Hepatic stellate cell (primary cell): ENCODE measurements around the gene FMNL2.

Experiments
- DNase-seq: peaks from one replicate; pipeline ENCODE4 v3.0.0; 2011; ENCODE audit warnings: low spot score

The FMNL2 gene

DNA sequence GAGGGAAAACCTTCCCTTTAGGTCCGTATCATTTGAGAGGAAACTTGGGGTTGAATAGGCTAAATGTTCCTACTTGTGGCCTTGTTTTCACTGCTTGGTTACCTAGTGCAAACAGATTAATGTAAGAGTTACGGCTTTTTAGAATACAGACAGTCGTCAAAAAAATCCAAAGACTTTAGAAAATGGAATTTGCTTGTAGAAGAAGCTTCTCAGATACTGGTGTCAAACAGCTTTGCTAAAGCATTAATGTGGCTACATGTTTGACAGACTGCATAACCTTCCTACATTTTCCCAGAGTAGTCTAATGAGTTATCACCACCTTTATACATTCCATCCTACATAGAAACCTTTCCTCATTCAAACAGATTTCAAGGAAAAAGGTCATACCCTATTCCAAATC, 114.6 kb downstream of the FMNL2 start:
- DNase-seq = no peak

DNA sequence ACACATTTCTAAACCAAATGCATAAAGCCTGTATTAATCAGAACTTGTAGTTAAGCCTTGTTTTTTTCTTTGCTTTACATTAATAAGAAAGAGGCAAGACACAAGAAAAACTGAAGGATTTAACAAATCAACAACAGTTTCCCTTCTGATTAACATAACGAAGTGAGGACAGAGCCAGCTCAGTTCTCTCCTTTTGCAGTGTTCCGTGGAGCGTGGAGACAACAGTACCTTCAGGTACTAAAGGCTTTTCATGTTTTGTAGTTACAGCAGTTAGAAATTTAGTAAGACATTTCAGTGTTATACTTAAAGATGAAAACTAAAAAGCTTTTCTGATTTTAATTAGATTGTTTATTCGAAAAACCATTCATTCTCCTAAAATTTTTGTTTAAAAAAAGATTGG, 115.2 kb downstream of the FMNL2 start:
- no peak for DNase-seq

DNA sequence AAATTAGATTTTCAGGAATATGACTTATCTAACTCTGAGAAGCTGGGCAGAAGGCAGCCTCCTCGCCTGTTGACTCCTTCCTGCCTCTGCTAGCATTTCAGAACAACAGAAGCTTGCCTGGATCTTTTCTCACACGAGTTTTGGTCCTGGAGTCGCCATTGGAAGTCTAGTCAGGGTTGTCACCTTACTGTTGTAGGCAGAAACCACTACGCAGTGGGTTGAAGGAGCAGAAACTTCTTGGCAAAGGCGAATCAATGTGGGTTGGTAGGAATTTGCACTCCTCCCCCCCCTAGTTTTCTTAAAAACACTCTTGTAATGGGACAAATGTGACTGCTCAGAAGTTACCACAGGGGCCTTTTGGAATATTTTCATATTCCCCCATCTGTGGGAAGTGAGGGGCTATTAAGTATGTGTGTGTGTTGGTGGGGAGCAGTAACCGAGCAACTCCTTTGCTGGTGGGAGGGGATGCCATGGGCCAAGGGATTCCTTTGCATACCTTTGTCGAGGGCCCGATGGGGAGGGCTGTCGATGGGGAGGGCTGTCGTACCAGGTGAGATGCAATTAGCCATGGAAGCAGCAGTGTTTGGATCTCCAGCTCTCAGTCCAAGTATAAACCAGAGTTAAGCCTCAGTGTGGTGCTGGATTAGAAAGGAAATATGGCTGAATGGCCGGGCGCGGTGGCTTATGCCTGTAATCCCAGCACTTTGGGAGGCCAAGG, 117.4 kb downstream of the FMNL2 start:
- DNase-seq = no peak

DNA sequence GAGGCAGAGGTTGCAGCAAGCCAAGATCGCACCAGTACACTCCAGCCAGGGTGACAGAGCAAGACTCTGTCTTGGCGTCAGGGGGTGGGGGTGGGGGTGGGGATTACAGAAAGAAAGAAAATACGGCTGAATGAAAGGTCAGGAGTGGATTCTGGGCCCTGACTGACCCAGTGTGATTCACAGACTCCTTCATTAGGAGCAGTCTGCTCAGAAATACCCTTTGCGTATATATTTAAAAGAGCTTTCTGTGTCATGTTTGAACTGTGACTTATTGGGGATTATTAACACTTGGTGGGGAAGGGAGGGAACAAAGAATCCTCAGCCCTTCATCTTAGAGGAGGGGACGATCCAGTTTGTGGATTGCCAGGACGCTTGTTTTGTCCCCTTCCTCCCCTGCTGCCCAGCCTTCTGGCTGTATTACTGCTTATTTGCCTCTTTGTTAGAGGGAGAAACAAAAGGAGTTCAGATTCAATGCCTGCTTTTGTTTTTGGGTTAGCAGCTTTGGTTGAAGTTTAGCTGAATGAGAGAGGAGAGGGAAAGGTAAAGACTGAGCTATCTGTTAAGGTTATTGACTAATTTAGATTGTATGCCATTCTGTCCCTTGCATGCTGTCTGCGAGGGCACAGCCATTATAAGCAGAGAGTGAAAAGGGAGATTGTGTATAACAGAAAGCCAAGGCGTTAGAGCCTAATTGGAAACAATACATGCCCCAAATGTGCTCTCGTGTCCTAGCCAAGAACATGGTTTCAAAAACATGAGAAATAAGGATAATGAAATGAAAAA, 118.3 kb downstream of the FMNL2 start:
- no peak for DNase-seq

DNA sequence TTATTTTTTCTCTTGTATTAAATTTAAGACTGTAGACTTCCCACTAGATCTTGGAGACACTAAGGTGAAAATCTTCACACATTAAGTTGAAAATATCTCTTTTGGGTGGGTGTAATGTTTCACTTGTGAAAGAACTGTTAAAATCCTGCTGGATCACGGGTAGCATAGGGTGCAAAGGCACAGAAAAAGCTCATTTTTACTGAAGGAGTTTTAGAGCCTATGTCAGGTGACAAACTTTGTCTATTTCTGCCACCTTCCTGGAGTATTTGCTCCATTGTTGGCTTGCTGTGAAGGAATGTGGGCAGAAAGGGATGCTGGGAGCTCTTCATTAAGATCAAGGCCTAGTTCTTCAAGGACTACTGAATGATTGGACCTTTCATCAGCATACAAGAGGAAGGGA, 119.4 kb downstream of the FMNL2 start:
- DNase-seq = no peak

DNA sequence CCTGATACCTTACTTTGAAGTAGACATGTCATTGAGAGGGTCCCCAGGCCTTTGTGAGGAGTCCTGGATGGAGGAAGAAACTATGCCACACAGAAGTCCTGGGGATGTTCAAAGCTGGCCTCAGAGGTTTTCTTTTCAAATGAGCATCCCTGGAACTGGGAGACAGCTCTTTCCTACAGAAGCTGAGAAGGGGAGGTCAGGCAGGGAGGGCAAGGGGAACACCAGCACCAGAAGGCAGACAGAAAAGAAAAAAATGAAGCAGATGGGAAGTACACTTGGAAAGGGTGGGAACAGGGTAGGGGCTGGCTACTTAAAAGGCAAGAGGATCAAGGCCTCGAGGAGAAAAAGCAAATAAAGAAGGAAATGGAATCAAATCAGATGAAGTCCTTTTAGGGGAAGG, 120.0 kb downstream of the FMNL2 start:
- no peak for DNase-seq

DNA sequence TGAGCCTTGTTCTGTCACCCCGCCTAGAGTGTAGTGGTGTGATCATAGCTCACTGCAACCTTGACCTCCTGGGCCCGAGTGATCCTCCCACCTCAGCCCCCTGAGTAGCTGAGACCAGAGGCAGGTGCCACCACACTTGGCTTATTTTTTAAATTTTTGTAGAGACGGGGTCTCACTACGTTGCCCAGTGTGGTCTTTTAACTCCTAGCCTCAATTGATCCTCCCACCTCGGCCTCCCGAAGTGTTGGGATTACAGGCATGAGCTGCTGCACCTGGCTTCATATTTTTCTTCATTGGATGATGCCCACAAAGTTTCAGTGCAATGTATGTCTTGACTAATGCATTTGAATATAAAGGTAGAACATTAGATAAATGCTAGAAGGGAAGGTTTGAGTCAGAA, 120.8 kb downstream of the FMNL2 start:
- DNase-seq = no peak

DNA sequence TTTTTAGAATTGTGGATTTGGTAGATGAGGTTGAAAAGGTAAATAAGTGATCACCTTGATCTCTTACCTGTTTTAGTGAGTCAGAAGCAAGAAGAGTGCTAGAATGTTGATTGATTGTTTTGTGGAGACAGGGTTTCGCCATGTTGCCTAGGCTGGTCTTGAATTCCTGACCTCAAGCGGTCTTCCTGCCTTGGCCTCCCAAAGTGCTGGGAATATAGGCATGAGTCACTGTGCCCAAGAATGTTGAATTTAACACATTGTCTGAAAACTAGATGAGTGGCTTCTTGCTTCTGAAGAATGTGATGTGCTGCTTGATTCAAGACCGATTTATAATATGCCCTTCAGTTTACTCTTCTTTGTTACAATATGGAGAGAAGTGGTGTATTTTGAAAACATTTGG, 121.3 kb downstream of the FMNL2 start:
- DNase-seq = no peak

DNA sequence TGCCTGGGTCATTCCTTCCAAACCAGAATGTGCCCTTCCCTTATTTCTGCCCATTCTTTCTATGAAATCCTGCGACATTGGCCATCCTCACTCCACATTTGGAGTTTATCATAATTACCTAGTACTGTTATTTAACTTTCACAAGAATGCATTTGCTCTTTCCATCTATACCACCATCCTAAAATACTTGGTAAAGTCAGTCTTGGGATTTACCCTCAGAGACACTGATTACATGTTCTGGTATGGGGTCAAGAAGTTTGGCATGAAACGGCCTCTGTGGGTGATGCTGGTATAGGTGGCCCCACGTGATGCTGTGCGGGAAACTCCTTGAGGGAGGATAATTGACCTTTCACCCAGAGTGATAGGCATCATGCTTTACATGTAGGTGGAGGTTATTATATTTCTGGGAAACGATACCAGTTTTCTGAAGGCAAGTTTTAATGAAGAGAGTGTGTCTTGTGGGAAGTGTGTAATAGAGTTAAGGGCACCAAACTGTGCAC, 123.5 kb downstream of the FMNL2 start:
- no peak for DNase-seq

DNA sequence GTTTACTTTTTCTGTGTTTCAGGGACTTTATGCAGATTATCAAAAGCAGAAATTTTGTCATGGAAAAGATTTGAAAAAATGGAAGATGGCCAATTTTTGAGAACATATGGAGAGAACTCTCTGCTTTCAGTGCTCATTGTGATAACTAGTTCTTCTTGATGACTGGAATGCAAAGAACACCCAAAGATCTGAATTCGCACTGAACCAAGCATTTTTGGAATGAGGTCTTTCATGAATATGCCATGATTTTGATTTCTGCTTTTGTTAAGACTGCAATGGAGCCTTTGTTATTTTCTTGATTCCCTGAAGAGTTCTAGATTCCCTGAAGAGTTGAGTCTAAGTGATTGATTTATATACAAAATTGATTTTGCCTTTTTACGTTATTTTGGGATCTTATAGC, 124.1 kb downstream of the FMNL2 start:
- no peak for DNase-seq

DNA sequence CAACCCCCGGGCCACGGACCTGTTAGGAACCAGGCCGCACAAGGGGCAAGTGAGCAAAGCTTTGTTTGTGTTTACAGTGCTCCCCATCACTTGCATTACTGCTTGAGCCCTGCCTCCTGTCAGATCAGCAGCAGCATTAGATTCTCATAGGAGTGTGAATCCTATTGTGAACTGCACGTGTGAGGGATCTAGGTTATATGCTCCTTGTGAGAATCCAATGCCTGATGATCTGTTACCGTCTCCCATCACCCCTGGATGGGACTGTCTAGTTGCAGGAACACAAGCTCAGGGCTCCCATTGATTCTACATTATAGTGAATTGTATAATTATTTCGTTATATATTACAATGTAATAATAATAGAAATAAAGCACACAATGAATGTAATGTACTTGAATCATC, 125.6 kb downstream of the FMNL2 start:
- DNase-seq = no peak

DNA sequence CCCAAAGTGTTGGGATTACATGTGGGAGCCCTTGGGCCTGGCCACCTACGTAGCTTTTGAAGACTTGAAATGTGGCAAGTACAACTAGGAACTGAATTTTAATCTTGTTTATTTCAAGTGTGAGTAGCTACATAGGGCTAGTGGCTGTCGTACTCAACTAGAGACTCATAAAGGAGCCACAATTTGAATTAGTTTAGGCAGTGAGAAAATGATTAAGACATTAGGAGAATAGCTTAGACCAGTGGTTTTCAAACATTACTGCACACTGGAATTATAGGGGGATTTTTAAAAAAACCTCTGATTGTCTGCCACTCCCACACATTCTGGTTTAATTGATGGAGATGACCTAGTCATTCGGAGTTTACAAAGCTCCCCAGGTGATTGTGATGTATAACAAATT, 127.1 kb downstream of the FMNL2 start:
- no peak for DNase-seq

DNA sequence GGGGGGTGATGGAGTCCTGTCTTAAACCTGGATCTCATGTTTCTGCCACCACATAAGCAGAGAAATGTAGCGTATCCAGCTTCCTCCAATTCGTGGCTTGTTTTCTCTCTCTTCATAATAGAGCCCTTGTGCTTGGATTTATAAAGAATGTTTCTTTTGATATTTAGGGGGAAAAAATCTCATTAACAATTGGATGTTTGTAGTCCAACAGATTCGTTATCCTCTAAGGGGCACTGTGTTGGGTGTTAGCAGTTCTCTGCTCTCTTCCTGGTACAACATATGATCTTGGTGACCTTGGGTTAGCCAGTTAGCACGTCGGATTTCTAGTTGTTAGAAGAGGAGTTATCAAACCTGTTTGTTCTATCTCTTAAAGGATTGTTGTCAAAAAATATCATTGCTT, 127.8 kb downstream of the FMNL2 start:
- no peak for DNase-seq

DNA sequence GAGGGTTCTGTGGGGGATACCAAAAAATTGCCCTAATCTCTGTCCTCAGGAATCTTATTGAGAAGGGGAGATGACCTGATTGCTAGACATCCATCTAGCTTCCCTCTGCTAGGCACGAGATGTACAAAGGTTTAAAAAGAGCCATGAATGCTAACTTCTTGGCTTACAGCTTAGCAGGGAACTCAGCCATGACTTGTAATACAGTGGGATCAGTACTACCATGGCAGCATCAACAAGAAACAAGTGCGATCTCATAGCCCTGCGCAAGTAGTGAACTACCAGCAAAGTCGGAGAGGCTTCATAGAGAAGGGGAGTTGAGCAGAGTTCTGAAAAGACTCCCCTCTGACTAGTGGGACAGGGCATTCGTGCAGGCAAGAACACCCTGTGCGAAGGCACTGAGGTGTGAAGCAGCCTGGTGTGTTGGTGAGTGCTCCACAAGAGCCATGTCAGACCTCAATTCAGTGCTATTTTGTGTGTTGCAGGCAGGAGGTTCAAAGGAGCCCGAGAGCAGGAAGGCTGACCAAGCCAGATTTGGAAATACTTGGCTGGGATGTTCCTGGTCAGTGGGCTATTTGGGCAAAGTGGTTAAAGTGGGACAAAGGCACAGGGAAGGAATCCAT, 130.0 kb downstream of the FMNL2 start:
- no peak for DNase-seq

DNA sequence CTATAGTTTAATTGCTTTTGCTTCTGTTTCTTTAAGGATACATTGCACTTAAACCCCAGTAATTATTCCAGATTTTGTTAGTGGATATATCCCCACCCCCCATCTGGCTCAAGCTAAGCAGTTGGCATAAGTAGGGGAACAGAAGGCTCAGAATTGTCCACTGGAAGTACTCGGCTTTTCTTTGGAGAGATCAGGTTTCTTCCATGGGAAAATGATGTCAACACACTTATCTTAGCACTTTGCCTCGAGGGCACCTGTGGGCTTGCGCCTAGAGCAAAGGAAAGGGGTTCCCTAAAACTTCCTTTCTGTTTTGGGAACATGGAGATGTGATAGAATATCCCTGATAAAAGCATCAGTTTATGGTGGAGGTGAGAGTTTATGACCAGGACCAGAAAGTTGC, 130.6 kb downstream of the FMNL2 start:
- no peak for DNase-seq

DNA sequence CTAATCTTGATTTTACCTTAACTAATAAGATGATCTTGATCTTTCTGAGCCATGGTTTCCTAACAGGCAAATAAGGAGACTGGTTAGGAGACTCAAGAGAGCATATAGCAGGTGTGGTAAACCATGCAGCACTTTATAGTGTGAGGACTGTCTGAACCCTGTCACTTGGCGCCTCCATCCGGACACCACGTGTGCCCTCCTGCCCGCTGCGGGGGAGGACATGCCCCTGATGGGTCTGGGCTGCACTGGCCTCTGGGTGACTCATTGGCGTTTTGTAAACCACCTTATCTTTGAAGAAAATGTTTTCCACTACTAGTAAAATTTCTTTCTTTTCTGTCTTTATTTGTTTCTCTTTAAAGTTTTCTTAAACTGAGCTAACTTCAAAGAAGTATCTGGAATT, 131.1 kb downstream of the FMNL2 start:
- no peak for DNase-seq

DNA sequence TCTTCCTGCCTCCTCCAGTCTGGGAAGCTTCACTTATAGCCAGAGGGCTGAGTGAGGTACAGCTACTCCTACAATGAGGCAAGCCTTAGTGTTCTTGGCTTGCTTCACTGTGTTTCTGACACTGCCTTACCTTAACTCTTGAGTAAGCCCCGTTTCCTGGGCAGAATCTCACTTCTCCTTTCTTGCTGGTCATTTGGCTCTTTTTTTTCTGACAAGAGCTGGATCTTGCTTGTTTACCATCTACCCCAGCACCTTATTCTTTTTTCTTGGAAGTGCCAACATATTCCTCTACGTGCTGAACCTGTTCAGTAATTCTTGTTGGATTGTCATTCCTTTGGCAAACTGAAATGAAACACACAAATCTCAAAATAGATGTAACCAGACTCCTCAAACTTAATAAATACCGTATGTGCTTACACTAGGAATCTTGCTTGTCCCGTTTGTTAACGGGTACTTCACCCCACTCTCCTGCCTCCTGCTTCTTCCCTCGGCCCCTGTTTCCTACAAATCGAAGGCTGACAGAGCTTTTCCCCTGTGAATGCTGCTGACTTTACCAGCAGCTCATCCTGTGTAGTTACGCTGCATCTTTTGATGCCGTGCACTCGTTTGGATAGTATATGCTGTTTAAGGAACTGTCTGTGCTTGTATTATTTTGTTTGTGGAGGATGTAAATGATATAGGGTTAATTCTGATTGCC, 132.2 kb downstream of the FMNL2 start:
- DNase-seq = no peak

DNA sequence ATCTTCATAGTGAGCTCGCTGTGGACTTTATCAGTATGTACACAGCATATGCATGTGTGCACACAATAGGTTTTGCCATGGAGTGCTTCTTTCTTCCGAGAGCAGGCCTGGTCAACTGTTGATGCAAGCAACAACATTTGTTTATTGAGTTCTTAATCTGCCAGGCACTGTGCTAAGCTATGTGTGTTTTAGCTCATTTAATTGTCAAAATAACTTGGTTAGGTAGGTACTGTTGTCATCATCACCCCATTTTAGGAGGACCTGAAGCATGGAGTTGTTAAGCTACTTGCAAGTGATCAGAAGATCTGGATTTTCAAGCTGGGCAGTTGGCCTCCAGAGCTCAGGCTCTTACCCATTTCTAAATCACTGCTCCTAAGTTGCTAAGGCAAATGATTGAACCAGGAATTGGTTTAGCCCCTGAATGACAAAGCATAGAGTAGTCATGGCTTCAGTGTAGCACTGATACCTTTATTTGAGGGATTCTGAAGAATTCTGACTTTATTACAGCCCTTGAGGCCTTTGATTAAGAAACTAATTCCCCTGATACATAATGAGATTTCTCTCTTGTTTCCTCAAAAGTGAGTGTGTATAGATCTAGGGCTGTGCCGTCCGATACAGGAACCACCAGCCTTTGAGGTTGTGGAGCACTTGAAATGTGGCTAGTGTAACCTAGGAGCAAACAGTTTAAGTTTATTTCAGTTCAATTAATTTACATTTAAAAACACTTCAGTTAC, 132.9 kb downstream of the FMNL2 start:
- no peak for DNase-seq

DNA sequence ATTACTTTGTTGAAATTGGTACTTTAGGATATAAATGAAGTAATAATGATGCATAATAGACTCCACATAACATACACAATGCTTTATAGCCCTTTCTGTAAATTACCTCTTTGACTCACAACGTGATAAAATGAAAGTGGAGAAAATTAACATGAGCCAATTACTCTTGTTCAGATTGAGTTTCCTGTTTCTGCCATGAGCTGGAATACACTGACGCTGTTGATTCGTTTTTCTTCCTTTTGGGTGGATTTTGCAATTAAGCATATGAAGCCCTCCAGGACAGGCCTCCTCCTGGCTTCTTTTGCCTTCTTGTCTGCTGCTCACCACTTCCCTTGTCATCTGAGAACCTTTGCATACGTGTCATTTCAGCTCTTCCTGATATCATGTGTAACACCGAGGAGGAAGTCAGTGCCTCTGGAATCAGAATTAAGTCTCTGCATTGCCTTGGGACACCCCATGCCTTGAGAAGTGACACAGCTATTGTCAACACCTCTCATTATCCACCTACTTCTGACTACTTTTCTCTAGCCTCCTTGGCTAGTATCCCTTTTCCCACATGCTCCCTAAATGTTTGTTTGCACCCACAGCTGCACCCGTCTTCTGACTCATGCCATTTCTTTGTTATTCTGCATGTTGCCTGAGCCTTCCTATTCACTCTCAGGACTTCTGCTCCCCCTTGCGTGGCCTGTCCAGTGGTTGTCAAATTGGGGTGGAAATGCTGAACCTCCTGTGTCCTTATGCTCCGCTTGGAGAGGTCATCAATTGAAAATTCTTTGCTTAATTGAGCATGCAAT, 134.1 kb downstream of the FMNL2 start:
- no peak for DNase-seq

DNA sequence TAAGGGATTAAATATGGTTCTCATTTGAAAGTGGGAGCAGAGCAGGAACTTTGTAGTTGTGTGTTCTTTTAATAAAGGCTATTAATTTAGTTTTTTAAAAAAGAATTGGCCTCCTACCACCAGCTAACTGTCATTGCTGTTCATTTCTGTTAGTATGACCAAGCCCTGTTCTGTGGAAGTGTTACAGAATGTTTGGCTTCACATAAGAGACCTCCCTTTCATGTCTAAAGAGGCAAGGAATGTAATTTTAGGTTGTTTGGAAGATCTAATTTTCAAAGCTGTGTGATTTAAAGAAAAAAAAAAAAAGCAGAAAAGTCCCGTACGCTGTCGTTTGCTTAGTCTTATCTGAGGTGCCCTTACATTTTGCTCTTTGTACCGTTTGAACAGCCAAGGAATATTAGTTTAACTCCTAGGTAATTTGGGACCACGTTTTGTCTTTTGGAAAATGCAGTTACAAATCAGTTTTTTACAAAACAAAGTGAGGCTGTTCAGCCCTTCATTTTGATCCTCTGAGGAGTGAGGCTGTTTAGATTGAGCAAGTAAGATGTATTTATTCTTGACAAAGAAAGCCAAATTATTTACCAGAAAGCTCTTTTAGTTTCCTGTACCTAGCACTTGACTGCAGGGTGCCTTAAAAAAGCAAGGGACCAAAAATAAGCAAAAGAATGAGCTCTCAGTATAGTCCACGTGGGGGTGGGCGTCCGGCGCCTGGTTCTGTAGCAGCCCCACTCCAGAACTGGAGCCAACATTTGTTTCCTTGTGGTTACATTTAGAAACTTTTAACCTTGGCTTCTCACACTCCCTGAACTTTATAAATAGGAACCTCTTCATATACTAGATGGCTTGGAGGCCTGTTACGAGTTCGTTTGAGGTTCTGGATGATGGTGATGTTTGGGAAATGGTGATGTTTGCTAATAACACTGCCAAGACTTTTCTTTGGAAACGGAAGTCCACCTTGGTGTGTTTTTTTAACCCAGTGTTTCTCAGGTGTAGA, 136.2 kb downstream of the FMNL2 start:
- no peak for DNase-seq
